ENCODE results near the gene SPOCK3.

SPOCK3 gene

GRCh38 chr4:166808380-166808779 is 425.9 kb downstream of the SPOCK3 start (continued):
- TF ChIP-seq PATZ1 (CRISPR knock-in tag; IDR thresholded peaks at IDR 0.05; ENCODE audit: borderline replicate concordance): no peak
- TF ChIP-seq ESRRG (CRISPR knock-in tag; IDR thresholded peaks at IDR 0.05): no peak
- TF ChIP-seq RARB (CRISPR knock-in tag; IDR thresholded peaks at IDR 0.05): no peak
- TF ChIP-seq CREB5 (CRISPR knock-in tag; IDR thresholded peaks at IDR 0.05; ENCODE audit: low read depth): no peak
- TF ChIP-seq ZNF8 (CRISPR knock-in tag; IDR thresholded peaks at IDR 0.05): no peak
- no peak for TF ChIP-seq ISL1 (CRISPR knock-in tag; IDR thresholded peaks at IDR 0.05)

GRCh38 chr4:166802346-166802745 is 431.9 kb downstream of the SPOCK3 start:
- no peak for TF ChIP-seq ISL1 (CRISPR knock-in tag; IDR thresholded peaks at IDR 0.05)
- TF ChIP-seq TSHZ2 (CRISPR knock-in tag; IDR thresholded peaks at IDR 0.05): no peak
- no peak for TF ChIP-seq OSR1 (CRISPR knock-in tag; IDR thresholded peaks at IDR 0.05)
- TF ChIP-seq CSRNP3 (CRISPR knock-in tag; IDR thresholded peaks at IDR 0.05): no peak
- no peak for TF ChIP-seq BACH2 (CRISPR knock-in tag; IDR thresholded peaks at IDR 0.05; ENCODE audit: borderline replicate concordance)
- no peak for TF ChIP-seq GLIS3 (CRISPR knock-in tag; IDR thresholded peaks at IDR 0.05)
- TF ChIP-seq ZNF565 (CRISPR knock-in tag; conservative IDR thresholded peaks at IDR 0.05; ENCODE audit: low read depth): no peak
- TF ChIP-seq PATZ1 (CRISPR knock-in tag; IDR thresholded peaks at IDR 0.05; ENCODE audit: borderline replicate concordance): no peak
- TF ChIP-seq RARB (CRISPR knock-in tag; IDR thresholded peaks at IDR 0.05): no peak
- no peak for TF ChIP-seq ZC3H10 (CRISPR knock-in tag; IDR thresholded peaks at IDR 0.05)
- TF ChIP-seq TCF4 (CRISPR knock-in tag; IDR thresholded peaks at IDR 0.05; ENCODE audit: borderline replicate concordance): no peak
- TF ChIP-seq SNAI2 (CRISPR knock-in tag; IDR thresholded peaks at IDR 0.05): no peak
- TF ChIP-seq ZNF70 (CRISPR knock-in tag; IDR thresholded peaks at IDR 0.05): no peak
- TF ChIP-seq ZNF8 (CRISPR knock-in tag; IDR thresholded peaks at IDR 0.05): no peak
- no peak for ATAC-seq

- no peak for TF ChIP-seq BACH2 (CRISPR knock-in tag; IDR thresholded peaks at IDR 0.05; ENCODE audit: borderline replicate concordance)
- TF ChIP-seq CREB5 (CRISPR knock-in tag; IDR thresholded peaks at IDR 0.05; ENCODE audit: low read depth): no peak
- no peak for TF ChIP-seq ZNF70 (CRISPR knock-in tag; IDR thresholded peaks at IDR 0.05)
- no peak for TF ChIP-seq CSDC2 (CRISPR knock-in tag; IDR thresholded peaks at IDR 0.05)
- TF ChIP-seq PATZ1 (CRISPR knock-in tag; IDR thresholded peaks at IDR 0.05; ENCODE audit: borderline replicate concordance): no peak
- no peak for TF ChIP-seq ZNF8 (CRISPR knock-in tag; IDR thresholded peaks at IDR 0.05)
- TF ChIP-seq ZFP30 (CRISPR knock-in tag; IDR thresholded peaks at IDR 0.05): no peak
- TF ChIP-seq ISL1 (CRISPR knock-in tag; IDR thresholded peaks at IDR 0.05): no peak
- ATAC-seq: no peak
Measured at GRCh38 chr4:166798126-166798525, 436.2 kb downstream of the SPOCK3 start.
